Vagina (tissue), 2 donors: ENCODE results near the gene PTDSS2.

Experiments
- POLR2A ChIP-seq, 2 donors: fragments of 450-650 bp; IDR thresholded peaks; one replicate each; pipeline ENCODE4 v1.6.1; 2017; ENCODE audit warnings: antibody characterized with exemption in 2 of 2, mild to moderate bottlenecking in 2 of 2, moderate library complexity in 2 of 2
- POLR2AphosphoS5 ChIP-seq, 2 donors: sonication (generic); formaldehyde crosslinking; IDR thresholded peaks; one replicate each; pipeline ENCODE4 v1.9.0; 2017; ENCODE audit warnings: antibody characterized with exemption in 2 of 2, mild to moderate bottlenecking in 2 of 2, low read depth in 1 of 2; ENCODE audit not compliant: insufficient read depth in 1 of 2
- TF ChIP-seq, protein P1 (sequence below), 3 experiments: fragments of 450-650 bp in 2 of 3; fragments of 200-600 bp in 1 of 3; sonication (generic) in 1 of 3; IDR thresholded peaks; one replicate each; pipeline ENCODE4 v1.5.1; 2017 to 2019; ENCODE audit warnings: antibody characterized with exemption in 3 of 3, mild to moderate bottlenecking in 2 of 3, moderate library complexity in 2 of 3

DNA sequence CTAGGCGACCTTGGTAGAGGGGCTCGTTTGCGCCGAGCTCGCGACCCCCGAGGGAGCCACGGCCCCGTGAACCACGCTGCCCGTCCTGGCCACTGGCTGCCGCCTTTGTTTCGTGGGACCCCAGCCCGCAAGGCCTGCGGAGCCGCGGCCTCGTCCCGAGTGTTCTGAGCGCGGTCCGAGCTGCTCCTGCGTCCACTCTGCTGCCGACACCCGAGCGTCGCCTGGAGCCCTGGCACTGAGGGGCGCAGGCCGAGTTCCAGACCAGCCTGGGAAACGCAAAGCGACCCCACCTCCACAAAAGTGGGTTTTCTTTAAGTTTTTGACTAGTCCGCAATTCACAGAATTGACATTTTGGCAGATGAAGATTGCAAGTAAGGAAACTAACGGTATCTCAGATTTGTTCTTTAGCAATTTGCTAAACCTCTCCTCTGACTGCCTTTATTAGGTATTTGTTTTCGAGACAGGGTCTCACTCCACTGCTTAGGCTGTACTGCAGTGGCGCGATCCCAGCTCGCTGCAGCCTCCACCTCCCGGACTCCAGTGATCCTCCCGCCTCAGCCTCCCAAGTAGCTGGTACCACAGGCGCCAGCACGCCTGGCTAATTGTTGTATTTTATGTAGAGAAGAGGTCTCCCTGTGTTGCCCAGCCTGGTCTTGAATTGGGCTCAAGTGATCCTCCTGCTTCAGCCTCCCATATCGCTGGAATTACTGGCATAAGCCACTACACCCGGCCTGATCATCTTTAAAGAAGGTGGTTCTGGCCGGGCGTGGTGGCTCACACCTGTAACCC, 57.8 kb downstream of the PTDSS2 start:
- TF ChIP-seq, protein P1, sequence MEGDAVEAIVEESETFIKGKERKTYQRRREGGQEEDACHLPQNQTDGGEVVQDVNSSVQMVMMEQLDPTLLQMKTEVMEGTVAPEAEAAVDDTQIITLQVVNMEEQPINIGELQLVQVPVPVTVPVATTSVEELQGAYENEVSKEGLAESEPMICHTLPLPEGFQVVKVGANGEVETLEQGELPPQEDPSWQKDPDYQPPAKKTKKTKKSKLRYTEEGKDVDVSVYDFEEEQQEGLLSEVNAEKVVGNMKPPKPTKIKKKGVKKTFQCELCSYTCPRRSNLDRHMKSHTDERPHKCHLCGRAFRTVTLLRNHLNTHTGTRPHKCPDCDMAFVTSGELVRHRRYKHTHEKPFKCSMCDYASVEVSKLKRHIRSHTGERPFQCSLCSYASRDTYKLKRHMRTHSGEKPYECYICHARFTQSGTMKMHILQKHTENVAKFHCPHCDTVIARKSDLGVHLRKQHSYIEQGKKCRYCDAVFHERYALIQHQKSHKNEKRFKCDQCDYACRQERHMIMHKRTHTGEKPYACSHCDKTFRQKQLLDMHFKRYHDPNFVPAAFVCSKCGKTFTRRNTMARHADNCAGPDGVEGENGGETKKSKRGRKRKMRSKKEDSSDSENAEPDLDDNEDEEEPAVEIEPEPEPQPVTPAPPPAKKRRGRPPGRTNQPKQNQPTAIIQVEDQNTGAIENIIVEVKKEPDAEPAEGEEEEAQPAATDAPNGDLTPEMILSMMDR (IDR thresholded peaks at IDR 0.05), result no peak
- TF ChIP-seq POLR2A (IDR thresholded peaks at IDR 0.05) (no peak), POLR2AphosphoS5 (IDR thresholded peaks at IDR 0.05; ENCODE audit: insufficient read depth in 1 of 2, low read depth in 1 of 2) (no peak)
